Hematopoietic multipotent progenitor cell treated with erythropoietin and hydrocortisone succinate and interleukin-3 and kit ligand, for 15 days (in vitro differentiated cells): ENCODE measurements around the gene COL4A4.
"Not testable (repeated sequence)": the region's sequence is repeated elsewhere in the genome, so short reads cannot be mapped to it uniquely, and the experiment has no call there.

Source experiments
- DNase-seq: peaks from one replicate; pipeline ENCODE4 v3.0.0-alpha.2; 2015; ENCODE audit warnings: low spot score

Gene COL4A4

DNA sequence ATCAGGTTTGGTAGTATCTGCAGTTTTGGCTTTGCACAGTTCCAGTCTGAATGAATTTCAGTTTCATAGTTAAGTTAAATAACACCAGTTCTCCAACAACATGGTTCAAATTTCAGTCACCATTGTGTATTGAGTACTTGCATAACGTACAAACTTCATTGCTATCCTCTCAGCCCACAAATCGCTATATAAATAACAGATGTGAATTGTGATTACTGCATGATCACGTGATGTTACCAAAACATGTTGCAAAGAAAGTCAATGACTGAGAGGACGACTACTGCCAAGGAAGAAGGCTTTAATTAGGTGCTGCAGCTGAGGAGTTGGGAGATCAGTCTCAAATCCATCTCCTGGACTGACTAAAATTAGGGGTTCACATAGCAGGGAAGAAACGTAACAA is 48.2 kb downstream of the COL4A4 start:
- DNase-seq: no peak

DNA sequence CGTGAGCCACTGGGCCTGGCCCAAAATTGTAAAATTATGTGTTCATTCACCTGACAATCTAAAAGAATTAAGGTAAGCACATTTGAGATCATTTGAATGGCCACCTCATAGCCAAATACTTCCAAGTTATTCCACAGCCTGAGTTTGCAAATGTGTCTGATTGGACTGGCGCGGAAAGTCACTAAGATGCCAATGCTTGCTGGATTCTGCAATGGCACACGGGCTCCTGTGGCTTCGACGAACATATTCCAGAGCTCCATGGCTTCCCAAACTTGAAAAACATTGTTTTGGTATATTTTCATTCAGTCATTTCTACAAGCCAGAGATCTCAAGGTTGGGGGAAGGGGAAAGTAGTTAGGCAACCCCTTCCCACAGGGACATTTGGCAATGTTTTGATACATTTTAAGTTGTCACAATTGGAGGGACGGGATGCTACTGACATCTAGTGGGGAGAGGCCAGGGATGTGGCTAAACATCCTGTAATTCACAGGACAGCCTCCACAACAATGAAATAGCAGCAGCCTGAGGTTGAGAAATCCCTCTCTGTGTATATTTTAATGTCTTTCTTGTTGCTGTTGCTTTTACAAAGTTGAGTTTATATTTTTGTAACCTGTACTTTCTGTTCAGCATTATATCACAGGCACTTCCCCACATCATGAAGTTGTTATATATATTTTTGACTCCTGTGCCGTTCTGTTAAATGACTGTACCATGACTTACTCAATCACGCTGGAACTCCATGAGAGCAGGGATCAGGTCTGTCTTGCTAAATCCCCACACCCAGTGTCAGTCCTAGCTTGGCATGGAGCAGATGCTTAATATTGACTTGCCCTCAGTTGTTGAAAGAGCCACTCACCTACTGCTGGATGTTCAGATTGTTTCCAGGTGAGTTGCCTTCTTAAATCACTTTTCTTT is 56.9 kb downstream of the COL4A4 start:
- DNase-seq: peak; percentile 17

DNA sequence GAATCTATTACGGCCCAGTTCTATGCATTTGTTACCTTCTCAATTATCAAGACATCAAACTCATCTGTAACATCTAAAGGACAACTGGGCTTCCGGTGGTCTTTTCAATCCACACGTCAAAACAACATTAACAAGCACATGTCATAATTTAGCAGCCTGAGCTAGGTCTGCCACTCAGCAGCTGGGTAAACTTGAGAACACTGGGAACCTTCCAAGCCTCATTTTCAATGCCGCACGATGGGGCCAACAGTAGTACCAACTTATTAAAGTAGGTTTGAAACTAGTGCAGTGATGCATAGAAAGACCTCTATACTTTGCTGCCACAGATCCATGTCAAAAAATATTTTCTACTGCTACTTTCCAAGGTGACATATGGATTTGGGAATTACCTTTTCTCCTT is 60.4 kb downstream of the COL4A4 start:
- DNase-seq: no peak

DNA sequence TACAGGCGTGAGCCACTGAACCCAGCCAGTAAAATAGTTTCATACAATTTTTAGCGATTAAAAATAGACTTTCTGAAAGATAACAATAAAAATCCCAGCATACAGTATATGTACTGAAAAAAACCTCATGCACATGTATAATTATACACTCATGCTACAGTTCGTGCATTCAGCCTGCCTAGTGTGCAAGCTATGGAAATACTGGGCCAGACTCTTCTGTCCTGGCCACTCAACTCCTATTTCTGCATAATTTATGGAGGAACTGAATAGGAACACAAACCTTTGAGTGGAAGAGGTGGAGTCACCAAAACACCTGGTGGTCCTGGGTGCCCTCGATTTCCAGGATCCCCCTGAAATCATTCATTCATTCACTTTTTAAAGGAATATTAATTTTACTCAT is 64.7 kb downstream of the COL4A4 start:
- DNase-seq: no peak

DNA sequence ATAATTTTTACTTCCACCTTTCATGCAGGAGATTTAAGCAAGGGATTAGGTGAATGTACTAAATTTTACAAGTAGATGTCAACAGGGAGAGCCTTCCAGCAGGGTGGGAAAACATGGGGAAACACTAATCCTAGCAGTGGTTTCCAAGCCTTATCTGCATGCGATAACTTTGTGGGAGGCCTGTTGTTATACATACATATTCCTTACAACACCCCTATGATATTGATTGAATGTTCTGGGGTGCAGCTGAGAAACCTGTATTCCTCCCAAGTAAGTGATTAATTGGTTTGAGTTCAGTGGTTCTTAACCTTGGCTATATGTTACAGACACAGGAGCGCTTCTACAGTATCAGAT is 65.9 kb downstream of the COL4A4 start:
- DNase-seq: no peak

DNA sequence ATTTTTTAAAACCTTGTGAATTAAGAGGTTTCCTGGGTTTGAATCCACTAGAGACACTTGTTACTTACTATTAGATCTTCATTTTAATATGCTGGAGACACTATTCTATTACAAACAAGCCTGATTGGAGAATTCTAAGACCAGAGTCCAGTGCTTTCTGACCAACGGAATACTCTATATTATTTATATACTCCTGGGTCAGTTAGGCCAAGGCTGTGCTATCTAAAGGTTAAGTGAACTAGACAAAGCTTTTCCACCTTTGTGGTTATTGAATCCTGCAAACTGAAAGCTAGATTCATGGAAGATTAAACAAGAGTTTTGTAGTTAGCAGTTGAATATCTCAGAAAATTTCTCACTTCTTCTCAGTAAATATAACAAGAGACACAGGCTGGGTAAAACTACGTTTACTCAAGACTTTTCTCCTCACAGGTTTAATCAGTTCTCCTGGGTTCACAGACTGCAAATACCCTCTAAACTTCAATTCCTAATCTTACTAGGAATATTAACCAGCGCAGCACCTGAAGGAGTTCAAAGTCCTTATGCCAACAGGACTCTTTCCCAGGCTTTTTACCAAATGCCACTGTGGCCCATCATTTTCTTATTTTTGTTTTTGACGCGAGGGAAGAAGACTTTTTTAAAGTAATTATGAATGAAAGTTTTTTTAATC is 66.4 kb downstream of the COL4A4 start:
- DNase-seq: no peak

DNA sequence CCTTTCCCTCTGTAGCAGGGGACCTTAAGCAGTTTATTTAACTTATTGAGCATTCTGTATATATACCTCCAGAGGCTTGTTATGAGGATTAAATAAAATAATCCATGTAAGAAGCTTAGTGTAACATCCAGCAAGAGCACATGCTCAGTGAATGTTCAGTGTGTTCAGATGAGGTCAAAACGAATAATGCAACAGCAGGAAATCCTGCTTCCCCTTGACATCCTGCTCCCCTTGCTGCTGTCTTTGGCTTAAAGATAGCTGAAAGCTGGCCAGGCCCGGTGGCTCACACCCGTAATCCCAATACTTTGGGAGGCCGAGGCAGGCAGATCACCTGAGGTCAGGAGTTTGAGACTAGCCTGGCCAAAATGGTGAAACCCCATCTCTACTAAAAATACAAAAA is 68.7 kb downstream of the COL4A4 start:
- no peak for DNase-seq

DNA sequence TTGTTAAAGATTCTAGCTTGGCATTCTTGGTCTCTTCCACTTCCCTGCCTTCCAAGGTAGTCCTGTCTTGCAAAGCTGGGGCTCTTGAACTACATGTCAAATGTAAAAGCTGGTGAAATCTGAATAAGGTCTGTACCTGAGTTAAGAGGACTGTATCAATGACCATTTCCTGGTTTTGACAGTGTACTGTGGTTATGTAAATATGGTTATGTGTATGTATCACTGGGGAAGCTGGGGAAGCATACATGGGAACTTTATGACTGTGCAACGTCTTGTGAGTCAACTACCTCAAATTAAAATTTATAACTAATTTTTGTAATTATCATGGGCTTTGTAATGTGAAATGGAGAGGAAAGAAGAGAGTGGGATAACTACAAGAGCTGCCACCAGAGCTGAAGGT is 81.7 kb downstream of the COL4A4 start:
- no peak for DNase-seq

DNA sequence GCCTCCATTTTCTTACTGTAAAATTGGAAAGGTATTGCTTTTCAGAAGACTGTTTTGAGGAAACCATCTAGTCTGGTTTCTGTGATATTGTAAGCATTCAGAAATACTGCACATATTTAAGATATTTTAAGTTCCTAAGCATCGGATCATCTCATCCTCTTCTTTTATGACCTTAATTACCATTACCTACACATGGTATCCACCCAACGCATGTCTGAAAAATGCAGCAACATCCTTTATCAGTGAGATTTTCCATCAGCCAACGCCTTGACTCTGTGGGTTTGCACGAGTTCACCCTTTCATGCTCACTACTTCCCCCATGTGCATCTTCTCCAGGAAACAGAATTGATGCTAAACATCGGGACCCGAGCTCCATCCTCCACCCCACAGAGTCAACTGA is 84.3 kb downstream of the COL4A4 start:
- no peak for DNase-seq

DNA sequence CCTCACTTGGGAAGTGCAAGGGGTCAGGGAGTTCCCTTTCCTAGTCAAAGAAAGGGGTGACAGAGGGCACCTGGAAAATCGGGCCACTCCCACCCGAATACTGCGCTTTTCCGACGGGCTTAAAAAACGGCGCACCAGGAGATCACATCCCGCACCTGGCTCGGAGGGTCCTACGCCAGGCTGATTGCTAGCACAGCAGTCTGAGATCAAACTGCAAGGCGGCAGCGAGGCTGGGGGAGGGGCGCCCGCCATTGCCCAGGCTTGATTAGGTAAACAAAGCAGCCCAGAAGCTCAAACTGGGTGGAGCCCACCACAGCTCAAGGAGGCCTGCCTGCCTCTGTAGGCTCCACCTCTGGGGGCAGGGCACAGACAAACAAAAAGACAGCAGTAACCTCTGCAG is 98.9 kb downstream of the COL4A4 start:
- DNase-seq: not testable (repeated sequence)

DNA sequence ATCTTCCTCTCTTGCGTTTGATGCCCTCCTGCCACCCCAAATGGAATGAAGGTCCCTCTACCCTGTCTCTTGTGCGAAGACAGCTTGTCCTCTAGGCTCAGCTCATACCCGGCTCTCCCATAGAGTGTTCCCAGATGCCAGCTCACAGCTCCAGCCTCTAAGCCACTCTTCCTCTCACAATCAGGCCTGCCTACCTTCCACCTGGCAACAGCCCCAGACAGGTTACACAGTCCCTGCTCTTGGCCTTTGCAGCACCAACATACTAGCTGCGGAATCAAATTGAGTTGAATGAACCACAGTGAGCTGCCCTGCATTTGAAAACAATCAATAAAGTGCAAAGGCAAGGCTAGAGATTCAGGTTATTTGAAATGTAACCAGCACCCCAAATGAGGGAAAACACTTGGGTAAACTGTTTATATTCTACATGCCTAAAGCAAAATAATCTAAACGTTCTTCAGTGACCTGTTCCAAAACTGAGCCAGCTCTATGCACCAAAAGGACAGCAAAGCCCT is 105.1 kb downstream of the COL4A4 start:
- DNase-seq: no peak

DNA sequence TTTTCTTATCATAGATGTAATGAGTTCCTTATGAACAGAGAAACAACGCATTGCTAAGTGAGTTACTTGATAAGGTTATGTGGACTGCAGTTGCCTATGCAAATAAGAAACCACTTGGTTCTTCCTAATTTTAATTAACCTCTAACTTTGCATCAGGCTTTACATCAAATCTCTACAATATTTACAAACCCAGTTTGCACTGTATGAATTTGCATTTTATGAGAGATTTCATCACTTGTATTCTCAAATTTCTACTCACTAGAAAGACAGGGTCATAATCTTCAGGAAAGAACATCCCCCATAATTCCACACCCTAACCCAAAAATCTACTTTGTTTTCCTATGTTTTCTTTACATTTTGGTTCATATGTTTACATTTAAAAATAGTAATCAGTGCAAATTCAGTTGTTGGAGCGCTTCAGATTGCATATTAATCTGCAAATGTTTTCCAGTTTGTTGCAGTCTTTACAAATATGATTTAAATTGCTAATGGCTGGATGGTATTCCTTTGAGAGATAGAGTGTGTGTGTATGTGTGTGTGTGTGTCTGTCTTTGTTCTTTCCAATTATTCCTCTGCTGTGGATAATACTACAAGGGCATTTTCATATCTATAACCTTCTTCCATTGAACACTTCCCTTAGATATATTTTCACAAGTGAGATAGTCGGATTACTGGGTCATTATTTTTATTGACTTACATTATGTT is 106.1 kb downstream of the COL4A4 start:
- no peak for DNase-seq

DNA sequence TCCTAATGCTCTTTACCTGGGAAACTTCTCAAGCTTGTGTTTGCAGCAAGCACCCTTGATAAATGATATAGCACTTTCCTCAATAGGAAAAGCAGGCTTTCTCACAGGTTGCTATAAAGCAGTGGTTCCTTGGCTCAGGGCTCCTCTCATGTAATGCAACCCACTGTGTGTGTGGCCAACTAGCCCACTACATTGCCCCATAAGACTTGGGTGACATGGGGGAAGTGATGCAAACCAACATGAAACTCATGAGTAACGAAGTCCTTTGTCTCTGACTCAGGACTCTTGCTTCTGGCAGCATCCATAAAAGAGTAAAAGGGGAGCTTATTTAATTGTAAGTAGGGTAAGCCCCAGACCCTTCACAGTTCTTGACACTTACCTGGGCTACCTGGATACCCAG is 106.9 kb downstream of the COL4A4 start:
- no peak for DNase-seq

DNA sequence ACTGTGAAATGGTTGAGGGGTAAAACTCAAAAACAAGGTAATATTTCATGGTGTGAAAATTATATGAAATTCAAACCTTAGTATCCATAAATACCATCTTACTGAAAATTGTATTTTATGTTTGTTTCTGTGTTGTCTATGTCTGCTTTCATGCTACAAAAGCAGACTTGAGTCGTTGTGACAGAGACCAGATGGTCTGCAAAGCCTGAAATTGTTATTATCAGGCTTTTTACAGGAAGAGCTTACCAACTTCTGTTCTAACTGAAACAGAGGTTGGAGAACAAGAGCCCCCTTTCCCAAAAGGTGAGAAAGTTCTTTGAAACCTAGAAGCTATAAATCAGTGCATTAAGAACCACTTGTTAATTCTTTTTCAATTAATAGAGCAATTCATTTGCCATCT is 110.0 kb downstream of the COL4A4 start:
- DNase-seq: no peak

DNA sequence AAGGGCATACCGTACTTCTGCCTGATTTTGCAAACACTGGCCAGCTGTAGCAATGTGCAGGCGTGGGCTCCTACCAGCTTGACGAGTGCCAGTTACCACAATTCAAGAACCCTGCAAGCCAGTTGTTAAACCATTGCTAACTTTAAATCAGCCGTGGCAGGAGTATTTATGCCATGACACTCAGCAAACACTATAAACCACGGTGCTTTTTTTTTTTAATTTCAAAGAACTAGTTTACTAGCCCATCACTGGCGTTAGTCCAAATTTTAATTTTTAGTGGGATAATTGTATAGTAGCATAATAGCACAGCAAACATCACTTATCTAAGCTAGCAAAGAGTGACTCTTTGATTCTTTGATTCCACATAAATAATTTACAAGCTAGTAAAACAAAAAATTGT is 111.1 kb downstream of the COL4A4 start:
- DNase-seq: no peak

DNA sequence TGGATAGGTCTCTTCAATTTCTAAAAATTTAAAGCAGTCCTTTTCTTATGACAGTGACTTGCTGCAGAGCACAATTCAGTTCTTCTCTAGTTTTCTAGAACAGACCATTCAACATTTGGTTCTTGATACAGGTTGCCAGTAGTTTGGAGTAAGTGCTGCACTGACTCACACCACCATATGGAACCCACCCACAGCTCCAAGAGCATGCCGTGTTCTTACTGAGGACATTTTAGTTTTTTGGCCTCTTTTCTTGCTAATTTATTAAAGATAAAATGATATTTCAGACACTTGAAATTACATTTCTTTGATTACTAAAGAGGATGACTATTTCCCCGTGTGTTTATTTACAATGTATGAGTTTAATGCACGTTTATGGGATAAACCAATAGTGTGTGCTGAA is 120.0 kb downstream of the COL4A4 start:
- DNase-seq: no peak

DNA sequence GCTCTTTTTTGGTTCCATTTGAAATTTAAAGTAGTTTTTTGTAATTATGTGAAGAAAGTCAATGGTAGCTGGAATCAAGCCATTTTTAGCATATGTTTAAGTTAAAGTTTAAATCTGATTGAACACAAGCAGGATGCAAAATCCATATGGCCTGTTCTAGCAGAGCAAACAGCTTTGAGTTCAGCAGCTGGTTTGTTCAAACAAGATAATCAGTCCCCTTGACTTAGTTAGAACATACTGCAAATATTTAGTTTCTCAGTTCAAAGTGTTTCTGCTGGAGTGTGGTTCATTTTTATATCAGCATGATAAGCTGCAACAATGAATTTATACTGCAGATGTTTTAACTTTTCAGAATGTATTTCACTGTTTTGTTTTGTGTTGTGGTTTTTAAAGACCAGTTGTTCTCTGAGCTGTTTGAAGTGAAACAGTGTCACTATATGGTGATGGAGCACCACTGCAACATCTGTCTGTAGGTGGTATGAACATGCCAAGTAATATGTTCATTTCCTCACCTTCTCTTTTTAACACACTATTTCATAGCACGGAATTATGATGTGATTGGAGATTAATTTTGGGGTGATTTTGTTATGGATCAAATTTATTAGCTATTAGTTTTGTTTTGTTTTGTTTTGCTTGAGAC is 125.3 kb downstream of the COL4A4 start:
- no peak for DNase-seq

DNA sequence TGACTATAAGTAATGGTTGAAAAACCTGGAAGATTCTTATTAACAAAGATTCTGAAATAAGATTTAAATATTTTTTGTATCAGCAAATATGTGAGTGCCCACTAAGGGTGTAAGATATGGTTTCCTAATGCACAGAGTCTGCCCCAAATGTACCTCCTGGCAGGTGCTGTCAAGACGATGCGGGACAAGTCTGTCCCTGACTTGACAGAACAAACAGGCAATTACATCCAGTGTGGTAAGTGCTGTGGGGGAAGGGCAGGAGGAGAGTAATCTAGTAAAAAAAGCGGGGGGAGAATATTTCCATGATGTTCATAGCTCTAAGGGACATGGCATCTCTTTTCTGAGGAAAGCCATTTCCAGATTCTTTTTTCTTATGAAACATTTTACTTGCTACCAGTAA is 127.5 kb downstream of the COL4A4 start:
- DNase-seq: no peak

DNA sequence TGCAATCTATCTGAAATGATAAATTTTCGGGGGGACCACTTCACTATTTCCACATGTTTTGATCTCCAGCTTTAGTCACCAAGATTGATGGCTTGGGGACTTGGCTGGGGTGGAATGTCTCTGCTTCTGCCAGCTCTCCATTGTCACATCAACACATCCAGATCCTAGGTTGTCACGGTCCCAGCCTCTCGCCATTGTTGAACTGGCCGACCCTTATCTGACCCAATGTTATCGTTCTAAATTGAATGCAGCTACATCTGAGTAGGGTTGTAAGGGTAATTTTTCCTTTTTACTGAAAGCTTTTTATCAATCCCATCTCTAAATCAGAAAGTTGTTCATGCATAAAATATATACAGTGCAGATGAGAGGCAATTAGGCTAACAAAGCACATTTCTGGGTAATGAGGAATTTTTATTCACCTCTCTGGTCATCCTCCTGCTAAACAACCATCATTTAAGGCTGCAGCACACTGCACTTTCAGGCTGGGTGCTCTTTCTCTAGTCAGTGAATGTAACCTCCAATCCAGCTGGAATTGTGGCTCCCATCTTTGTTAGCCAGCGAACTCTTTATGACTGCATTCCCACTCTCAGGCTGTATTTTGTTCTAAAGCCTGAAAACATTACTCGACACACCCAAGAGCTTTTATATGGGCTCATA is 128.2 kb downstream of the COL4A4 start:
- no peak for DNase-seq

DNA sequence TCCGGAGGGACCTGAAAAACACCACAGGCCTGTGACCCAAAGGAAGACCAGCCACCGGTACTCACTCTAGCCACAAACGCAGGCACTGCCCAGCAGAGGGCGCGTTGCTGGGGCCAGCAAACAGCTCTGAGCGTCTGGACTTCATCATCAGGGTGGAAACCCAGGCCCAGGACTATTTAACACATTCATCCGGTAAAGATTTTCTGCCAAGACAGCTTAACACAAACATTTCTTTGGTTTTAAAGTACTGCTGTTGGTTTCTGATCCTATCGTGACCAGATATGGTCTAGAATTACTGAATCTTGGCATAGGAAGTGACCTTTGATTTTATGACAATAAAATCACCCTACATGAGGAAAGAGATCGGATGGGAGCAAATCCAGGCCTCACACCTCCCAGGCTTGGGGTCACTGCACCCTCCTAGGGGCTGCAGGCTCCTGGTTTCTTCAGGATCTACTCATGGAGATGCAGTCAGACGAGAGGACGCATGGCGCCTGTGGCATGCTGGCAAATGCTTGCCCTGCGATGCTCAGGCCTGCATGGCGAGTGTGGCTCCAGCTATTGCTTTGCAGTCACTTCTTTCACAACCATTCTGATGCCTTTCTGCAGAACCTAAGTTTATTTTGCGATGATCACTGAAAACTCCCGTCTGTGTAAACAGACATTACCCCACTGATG is 130.4 kb downstream of the COL4A4 start:
- DNase-seq: peak; percentile 6

DNA sequence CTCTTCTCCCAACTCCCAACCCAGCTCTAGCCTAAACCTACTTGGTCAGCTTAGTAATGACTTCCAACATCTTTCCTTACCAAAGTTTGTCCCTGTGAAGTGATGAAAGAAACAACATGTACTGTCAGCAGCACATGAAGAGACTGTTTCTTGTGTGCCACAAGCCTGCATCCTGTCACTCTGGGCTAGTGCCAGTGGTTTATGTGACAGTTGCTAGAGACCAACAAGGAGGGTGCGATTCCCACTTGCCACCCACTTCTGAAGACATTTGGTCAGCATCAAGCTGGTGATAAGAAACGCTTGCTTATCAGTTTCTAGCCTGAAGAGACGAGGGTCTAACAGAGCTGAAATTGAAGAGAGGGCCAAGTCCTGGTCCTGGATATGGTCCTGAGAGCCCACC is 132.6 kb downstream of the COL4A4 start:
- no peak for DNase-seq
